ENCODE measurements around the gene BPNT1.
A peak's percentile ranks its signal among the peaks of the same experiment; 100 is the strongest.

The BPNT1 gene

GRCh38 chr1:220019071-220019470 is 70.5 kb downstream of the BPNT1 start:
- Histone ChIP-seq H3K4me2 (ENCODE audit: low read depth, low read length) (no peak overlapping the region), H3K79me2 (ENCODE audit: low read length) (peaks cover 36% of the 10 kb centered on the region), H3K9me2 (replicated peaks; ENCODE audit: insufficient read depth, low read length) (no peaks in the 10 kb centered on the region), H3K27ac (ENCODE audit: low read length) (no peak overlapping the region), H4K20me1 (ENCODE audit: insufficient read depth, low read length) (no peaks in the 10 kb centered on the region; the same call in 1 of the 2 replicates), H3K9ac (ENCODE audit: low read length) (no peak overlapping the region), H3K9me3 (replicated peaks; ENCODE audit: insufficient read depth, low read length) (no peaks in the 10 kb centered on the region), H3K4me1 (ENCODE audit: low read length) (peaks cover 15% of the 10 kb centered on the region), H3F3A (ENCODE audit: insufficient read depth, low read length) (peaks cover 10% of the 10 kb centered on the region), H3K27me3 (replicated peaks; ENCODE audit: insufficient read depth, low read length) (no peaks in the 10 kb centered on the region), H3K4me3 (ENCODE audit: low read length) (no peak overlapping the region), H3K36me3 (replicated peaks; ENCODE audit: insufficient read depth, low read length) (peaks cover 19% of the 10 kb centered on the region), H2AFZ (ENCODE audit: low read length) (no peak overlapping the region)
- no peak for DNase-seq
- TF ChIP-seq EZH2 (optimal IDR thresholded peaks at IDR 0.05; ENCODE audit: low read depth, low read length) (no peak), EZH2phosphoT487 (IDR thresholded peaks at IDR 0.05; ENCODE audit: low read length) (no peak), CTCF (IDR thresholded peaks at IDR 0.05; ENCODE audit: low read length) (no peak)

GRCh38 chr1:220013497-220013896 is 76.1 kb downstream of the BPNT1 start:
- H3K4me2 ChIP-seq (ENCODE audit: low read depth, low read length) = peak overlapping the region; percentile 64
- peaks cover 17% of the 10 kb centered on the region for H3K36me3 ChIP-seq (replicated peaks; ENCODE audit: insufficient read depth, low read length)
- H3K4me1 ChIP-seq (ENCODE audit: low read length) = peaks cover 38% of the 10 kb centered on the region
- H3F3A ChIP-seq (ENCODE audit: insufficient read depth, low read length) = peaks cover 17% of the 10 kb centered on the region
- DNase-seq = peak; percentile 76
- H3K27ac ChIP-seq (ENCODE audit: low read length) = peak overlapping the region; percentile 55; the same call in 1 of the 2 replicates
- H3K9ac ChIP-seq (ENCODE audit: low read length) = no peak overlapping the region
- no peaks in the 10 kb centered on the region for H3K27me3 ChIP-seq (replicated peaks; ENCODE audit: insufficient read depth, low read length)
- peaks cover 29% of the 10 kb centered on the region for H3K79me2 ChIP-seq (ENCODE audit: low read length)
- no peaks in the 10 kb centered on the region for H3K9me3 ChIP-seq (replicated peaks; ENCODE audit: insufficient read depth, low read length)
- no peak overlapping the region; the same call in 1 of the 2 replicates for H3K4me3 ChIP-seq (ENCODE audit: low read length)
- no peaks in the 10 kb centered on the region for H4K20me1 ChIP-seq (ENCODE audit: insufficient read depth, low read length)
- no peaks in the 10 kb centered on the region for H3K9me2 ChIP-seq (replicated peaks; ENCODE audit: insufficient read depth, low read length)
- no peak overlapping the region for H2AFZ ChIP-seq (ENCODE audit: low read length)
- TF ChIP-seq CTCF (IDR thresholded peaks at IDR 0.05; ENCODE audit: low read length) (no peak), EZH2phosphoT487 (IDR thresholded peaks at IDR 0.05; ENCODE audit: low read length) (no peak), EZH2 (optimal IDR thresholded peaks at IDR 0.05; ENCODE audit: low read depth, low read length) (no peak)

GRCh38 chr1:220012259-220012658 is 77.3 kb downstream of the BPNT1 start:
- H3K9me3 ChIP-seq (replicated peaks; ENCODE audit: insufficient read depth, low read length) = no peaks in the 10 kb centered on the region
- no peak overlapping the region for H3K27ac ChIP-seq (ENCODE audit: low read length)
- no peak overlapping the region for H3K9ac ChIP-seq (ENCODE audit: low read length)
- peak; percentile 28 for DNase-seq
- peaks cover 14% of the 10 kb centered on the region for H3K36me3 ChIP-seq (replicated peaks; ENCODE audit: insufficient read depth, low read length)
- H3K4me1 ChIP-seq (ENCODE audit: low read length) = peaks cover 38% of the 10 kb centered on the region
- no peak overlapping the region for H2AFZ ChIP-seq (ENCODE audit: low read length)
- peak overlapping the region; percentile 1; the same call in 1 of the 2 replicates for H3K4me2 ChIP-seq (ENCODE audit: low read depth, low read length)
- H4K20me1 ChIP-seq (ENCODE audit: insufficient read depth, low read length) = no peaks in the 10 kb centered on the region
- H3K9me2 ChIP-seq (replicated peaks; ENCODE audit: insufficient read depth, low read length) = no peaks in the 10 kb centered on the region
- peaks cover 17% of the 10 kb centered on the region for H3F3A ChIP-seq (ENCODE audit: insufficient read depth, low read length)
- H3K79me2 ChIP-seq (ENCODE audit: low read length) = peaks cover 29% of the 10 kb centered on the region
- no peaks in the 10 kb centered on the region for H3K27me3 ChIP-seq (replicated peaks; ENCODE audit: insufficient read depth, low read length)
- TF ChIP-seq CTCF (IDR thresholded peaks at IDR 0.05; ENCODE audit: low read length) (peak; percentile 33; the same call in 1 of the 2 replicates), EZH2phosphoT487 (IDR thresholded peaks at IDR 0.05; ENCODE audit: low read length) (no peak)
- H3K4me3 ChIP-seq (ENCODE audit: low read length) = no peak overlapping the region
